ENCODE data around the gene NT5DC1. TPM values are rescaled to one million over a fixed set of nuclear protein-coding genes. Genes with fewer than 3 reads are reported as not detected.
"Not testable (repeated sequence)": the region's sequence is repeated elsewhere in the genome, so short reads cannot be mapped to it uniquely, and the experiment has no call there.

Gene NT5DC1
- total and polyA plus RNA-seq, 9 donors = 5.1 to 33.9 (median 27.0) TPM

- intact Hi-C loops (cut with DNase I) = loop anchor here in 1 of 4 donors (10.0 kb wide), 1 partner anchor 162 kb away; no protein-coding TSS in a partner anchor
- TF ChIP-seq POLR2A (IDR thresholded peaks at IDR 0.05) = no peak
- no peak for TF ChIP-seq EP300 (IDR thresholded peaks at IDR 0.05)
- no peak for TF ChIP-seq CTCF (IDR thresholded peaks at IDR 0.05)
- 8 to 34% (median 10%) methylated on average over 2 of the region's 2 CpGs for WGBS, 3 donors
- DNase-seq = peak in 1 of 5 donors; percentile 27
- Histone ChIP-seq H3K9me3 (no peaks in the 10 kb centered on the region), H3K27me3 (no peaks in the 10 kb centered on the region), H3K36me3 (no peaks in the 10 kb centered on the region), H3K4me1 (ENCODE audit: insufficient read depth) (peaks cover 5% of the 10 kb centered on the region), H3K27ac (peak overlapping the region in 1 of 2 donors; percentile 50), H3K4me3 (no peak overlapping the region)
Measured at GRCh38 chr6:116282698-116283097, 182.0 kb downstream of the NT5DC1 start.

GRCh38 chr6:116283191-116283590, 182.5 kb downstream of the NT5DC1 start:
- no peaks in the 10 kb centered on the region for H3K27me3 ChIP-seq
- peak overlapping the region in 1 of 2 donors; percentile 50 for H3K27ac ChIP-seq
- WGBS, 3 donors = 39 to 67% (median 54%) methylated on average over 1 of the region's 1 CpG
- H3K36me3 ChIP-seq = no peaks in the 10 kb centered on the region
- no peak for DNase-seq
- no peak for TF ChIP-seq EP300 (IDR thresholded peaks at IDR 0.05)
- no peak for TF ChIP-seq POLR2A (IDR thresholded peaks at IDR 0.05)
- TF ChIP-seq CTCF (IDR thresholded peaks at IDR 0.05) = no peak
- no peaks in the 10 kb centered on the region for H3K9me3 ChIP-seq
- H3K4me3 ChIP-seq = no peak overlapping the region
- intact Hi-C loops (cut with DNase I) = loop anchor here in 1 of 4 donors (10.0 kb wide), 1 partner anchor 162 kb away; no protein-coding TSS in a partner anchor
- peaks cover 3% of the 10 kb centered on the region for H3K4me1 ChIP-seq (ENCODE audit: insufficient read depth)

DNA sequence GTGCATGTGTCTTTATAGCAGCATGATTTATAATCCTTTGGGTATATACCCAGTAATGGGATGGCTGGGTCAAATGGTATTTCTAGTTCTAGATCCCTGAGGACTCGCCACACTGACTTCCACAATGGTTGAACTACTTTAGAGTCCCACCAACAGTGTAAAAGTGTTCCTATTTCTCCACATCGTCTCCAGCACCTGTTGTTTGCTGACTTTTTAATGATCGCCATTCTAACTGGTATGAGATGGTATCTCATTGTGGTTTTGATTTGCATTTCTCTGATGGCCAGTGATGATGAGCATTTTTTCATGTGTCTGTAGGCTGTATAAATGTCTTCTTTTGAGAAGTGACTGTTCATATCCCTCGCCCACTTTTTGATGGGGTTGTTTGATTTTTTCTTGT, 184.3 kb downstream of the NT5DC1 start:
- not testable (repeated sequence) for H3K36me3 ChIP-seq

GRCh38 chr6:116286773-116287358, 186.2 kb downstream of the NT5DC1 start:
- TF ChIP-seq EP300 (IDR thresholded peaks at IDR 0.05) (no peak), POLR2A (IDR thresholded peaks at IDR 0.05) (no peak), CTCF (IDR thresholded peaks at IDR 0.05) (no peak)
- 92 to 95% (median 94%) methylated on average over 1 of the region's 1 CpG for WGBS, 3 donors
- intact Hi-C loops (cut with DNase I) = loop anchor here in 1 of 4 donors (10.0 kb wide), 1 partner anchor 158 kb away; no protein-coding TSS in a partner anchor

More for the DNA sequence above, 184.3 kb downstream of the NT5DC1 start:
- DNase-seq; H3K4me1 ChIP-seq (ENCODE audit: insufficient read depth); H3K9me3 ChIP-seq; H3K27me3 ChIP-seq; H3K4me3 ChIP-seq; H3K27ac ChIP-seq: not testable (repeated sequence)
- intact Hi-C loops (cut with DNase I) = loop anchor here in 1 of 4 donors (10.0 kb wide), 1 partner anchor 160 kb away; no protein-coding TSS in a partner anchor
- 87 to 97% (median 96%) methylated on average over 4 of the region's 4 CpGs for WGBS, 3 donors

DNA sequence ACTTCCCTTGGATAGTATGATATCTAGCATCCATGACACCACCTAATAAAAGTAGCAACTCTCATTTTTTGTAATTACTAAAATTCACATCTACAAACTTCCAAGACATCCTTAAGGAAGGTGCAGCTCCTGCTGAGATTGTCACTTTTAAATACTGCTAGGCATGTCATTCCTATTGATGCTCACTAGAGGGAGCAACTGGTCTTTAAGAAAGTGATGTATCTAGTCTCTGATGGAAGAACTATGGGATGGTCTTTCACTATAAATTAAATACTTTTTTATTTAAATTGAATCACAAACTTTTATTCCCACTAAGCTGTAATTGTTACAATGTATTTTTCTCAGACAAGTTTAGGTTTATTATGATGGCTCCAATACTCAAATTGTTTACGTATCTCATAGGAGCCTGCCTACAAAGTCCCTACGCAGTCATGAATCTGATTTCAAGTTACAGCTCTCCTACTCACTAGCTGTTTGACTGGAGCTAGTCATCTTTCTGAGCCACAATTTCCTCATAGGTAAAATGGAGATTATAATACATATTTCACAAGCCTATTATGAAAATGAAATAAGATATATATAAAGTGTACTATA, 187.1 kb downstream of the NT5DC1 start:
- H3K4me3 ChIP-seq = no peak overlapping the region
- 83 to 94% (median 87%) methylated on average over 2 of the region's 2 CpGs for WGBS, 3 donors

More at GRCh38 chr6:116286773-116287358, 186.2 kb downstream of the NT5DC1 start:
- H3K27ac ChIP-seq = no peak overlapping the region
- H3K9me3 ChIP-seq = no peaks in the 10 kb centered on the region
- no peak overlapping the region for H3K4me3 ChIP-seq
- peaks cover 3% of the 10 kb centered on the region for H3K4me1 ChIP-seq (ENCODE audit: insufficient read depth)
- H3K36me3 ChIP-seq = no peaks in the 10 kb centered on the region
- H3K27me3 ChIP-seq = no peaks in the 10 kb centered on the region
- DNase-seq = no peak

More for the DNA sequence above, 187.1 kb downstream of the NT5DC1 start:
- intact Hi-C loops (cut with DNase I) = loop anchor here in 1 of 4 donors (10.0 kb wide), 1 partner anchor 157 kb away; no protein-coding TSS in a partner anchor
- H3K36me3 ChIP-seq = no peaks in the 10 kb centered on the region
- H3K4me1 ChIP-seq (ENCODE audit: insufficient read depth) = peaks cover 3% of the 10 kb centered on the region
- H3K27me3 ChIP-seq = no peaks in the 10 kb centered on the region
- no peak for DNase-seq
- no peak overlapping the region for H3K27ac ChIP-seq
- TF ChIP-seq CTCF (IDR thresholded peaks at IDR 0.05) (peak; percentile 71 to 79 (median 77)), EP300 (IDR thresholded peaks at IDR 0.05) (no peak)
- no peaks in the 10 kb centered on the region for H3K9me3 ChIP-seq
